GM12878 (cell line): ENCODE results near the gene RIC1. TPM values are rescaled to one million over a fixed set of nuclear protein-coding genes. Genes with fewer than 3 reads are reported as not detected.

Experiments
- ATAC-seq: fragments of 200-7000 bp; cut with Tn5 transposase; 3 replicates; pipeline ENCODE4 v1.9.1; 2020; ENCODE audit warnings: mild to moderate bottlenecking, moderate library complexity
- BruUV-seq: library from RNA; stranded (reverse); fragments of 400-500 nt; replicated peaks from 2 replicates; lab custom pipeline; 2021; lab: Mats Ljungman, UMichigan
- CTCF ChIA-PET: fragments of 300-600 bp; sonication (Branson Sonifier 250); formaldehyde crosslinking; extraction: SDS; loops from one replicate; lab custom pipeline; 2021; ENCODE audit warnings: inconsistent platforms; lab: Yijun Ruan, JAX
- POLR2A ChIA-PET: fragments of 350-600 bp; formaldehyde crosslinking; extraction: SDS; loops from one replicate; lab custom pipeline; 2021; ENCODE audit warnings: inconsistent platforms; lab: Charles Lee
- RAD21 ChIA-PET: fragments of 300-600 bp; sonication (Branson Sonifier 250); formaldehyde crosslinking; loops from one replicate; lab custom pipeline; 2023; ENCODE audit warnings: antibody characterized with exemption; ENCODE audit not compliant: unreplicated experiment; lab: Charles Lee
- SMC1A ChIA-PET: fragments of 300-600 bp; sonication (Branson Sonifier 250); formaldehyde crosslinking; loops from one replicate; lab custom pipeline; 2023; ENCODE audit not compliant: unreplicated experiment, uncharacterized antibody; lab: Charles Lee
- DNase-seq: peaks from one replicate; pipeline ENCODE4 v3.0.0-alpha.2; 2011; ENCODE audit warnings: low read depth, low spot score
- FAIRE-seq: peaks from 3 replicates; lab custom pipeline; 2011; peaks lifted over from hg19 to GRCh38; lab: Jason Lieb, UNC
- H2AFZ ChIP-seq: 2 replicates; pipeline ENCODE4 v1.6.0; 2011; ENCODE audit warnings: low read depth, low read length, control low read depth; ENCODE audit not compliant: control insufficient read depth
- H3K27ac ChIP-seq: 2 replicates; pipeline ENCODE4 v1.5.1; 2011; ENCODE audit warnings: control low read depth; ENCODE audit not compliant: control insufficient read depth, insufficient read depth
- H3K27me3 ChIP-seq, 2 experiments: replicated peaks in 1 of 2; 2 replicates each; pipeline versions ENCODE4 v1.6.0 to v1.6.1; 2011; ENCODE audit warnings: low read length in 1 of 2; ENCODE audit not compliant: control insufficient read depth in 2 of 2, insufficient read depth in 2 of 2
- H3K36me3 ChIP-seq, 2 experiments: 2 replicates each; pipeline ENCODE4 v1.5.1; 2011; ENCODE audit warnings: low read length in 1 of 2; ENCODE audit not compliant: control insufficient read depth in 2 of 2, insufficient read depth in 2 of 2
- H3K4me1 ChIP-seq: 2 replicates; pipeline ENCODE4 v1.6.1; 2011; ENCODE audit warnings: mild to moderate bottlenecking, low read length, moderate library complexity, mixed read lengths; ENCODE audit not compliant: control insufficient read depth, insufficient read depth
- H3K4me2 ChIP-seq: 2 replicates; pipeline ENCODE4 v1.6.0; 2011; ENCODE audit warnings: control low read depth; ENCODE audit not compliant: control insufficient read depth, insufficient read depth
- H3K4me3 ChIP-seq: fragments of 200-600 bp; sonication (generic); 2 replicates; pipeline ENCODE4 v1.5.1; 2016
- H3K79me2 ChIP-seq: 2 replicates; pipeline ENCODE4 v1.6.0; 2011; ENCODE audit warnings: low read length; ENCODE audit not compliant: control insufficient read depth, insufficient read depth
- H3K9ac ChIP-seq: 2 replicates; pipeline ENCODE4 v1.8.0; 2011; ENCODE audit warnings: low read length, control low read depth, mixed read lengths; ENCODE audit not compliant: control insufficient read depth, insufficient read depth
- H3K9me3 ChIP-seq: replicated peaks from 3 replicates; pipeline ENCODE4 v1.5.1; 2011; ENCODE audit warnings: mild to moderate bottlenecking, low read length; ENCODE audit not compliant: control insufficient read depth, insufficient read depth
- H4K20me1 ChIP-seq: 2 replicates; pipeline ENCODE4 v1.6.0; 2011; ENCODE audit not compliant: control insufficient read depth, insufficient read depth
- E4F1 ChIP-seq: fragments of 450-650 bp; IDR thresholded peaks from 2 replicates; pipeline ENCODE4 v1.6.1; 2018; ENCODE audit warnings: borderline replicate concordance, mild to moderate bottlenecking; ENCODE audit not compliant: partially characterized antibody
- FOXK2 ChIP-seq: fragments of 450-650 bp; IDR thresholded peaks from 2 replicates; pipeline ENCODE4 v1.6.1; 2017; ENCODE audit warnings: mild to moderate bottlenecking, moderate library complexity
- IKZF2 ChIP-seq, 2 experiments: fragments of 450-650 bp; IDR thresholded peaks; 2 replicates each; pipeline ENCODE4 v1.6.1; 2017; ENCODE audit warnings: mild to moderate bottlenecking in 2 of 2, moderate library complexity in 2 of 2
- JUNB ChIP-seq: IDR thresholded peaks from 2 replicates; pipeline ENCODE4 v1.6.1; 2016; ENCODE audit warnings: antibody characterized with exemption, mild to moderate bottlenecking
- KAT2A ChIP-seq: conservative IDR thresholded peaks from 2 replicates; pipeline ENCODE4 v1.6.1; 2011; ENCODE audit warnings: low read depth, low read length; ENCODE audit not compliant: control insufficient read depth
- MEF2B ChIP-seq: fragments of 450-650 bp; IDR thresholded peaks from 2 replicates; pipeline ENCODE4 v1.6.1; 2018; ENCODE audit warnings: mild to moderate bottlenecking, moderate library complexity; ENCODE audit not compliant: partially characterized antibody, poor library complexity, severe bottlenecking
- RCOR1 ChIP-seq: conservative IDR thresholded peaks from 2 replicates; pipeline ENCODE4 v1.6.1; 2012; ENCODE audit warnings: low read depth, low read length, improper control_type of control experiment
- SIN3A ChIP-seq: IDR thresholded peaks from 2 replicates; pipeline ENCODE4 v1.6.1; 2012; ENCODE audit warnings: low read depth, low read length, improper control_type of control experiment
- SMC3 ChIP-seq: IDR thresholded peaks from 2 replicates; pipeline ENCODE4 v1.6.1; 2011; ENCODE audit warnings: low read length, improper control_type of control experiment, borderline replicate concordance
- ZBTB33 ChIP-seq: fragments of 450-650 bp; IDR thresholded peaks from 2 replicates; pipeline ENCODE4 v1.6.1; 2017; ENCODE audit warnings: mild to moderate bottlenecking
- WGBS: methylation state at CpG from one replicate; pipeline ENCODE4 v1.1.6; 2016; ENCODE audit warnings: low lambda C conversion rate; ENCODE audit not compliant: insufficient replicate concordance, insufficient coverage; ENCODE audit errors: missing lambda C conversion rate; 5-methylcytosine and 5-hydroxymethylcytosine counted together
- in situ Hi-C: fragments of 300-500 bp; cut with MboI; formaldehyde crosslinking; loops from 9 replicates; pipeline ENCODE4 v1.14.3; 2018; ENCODE audit warnings: mixed read lengths
- intact Hi-C: fragments of 100-400 bp; cut with micrococcal nuclease; formaldehyde crosslinking; loops from one replicate; pipeline ENCODE4 v1.14.2; 2022; ENCODE audit not compliant: unreplicated experiment
- polyA plus RNA-seq, 11 experiments: library from polyadenylated mRNA; depleted of rRNA in 4 of 11; unstranded in 6 of 11; stranded (reverse) in 5 of 11; fragments of >200 nt; fragmentation: Nextera tagmentation in 4 of 11; fragmentation: Illumina TruSeq in 1 of 11; extraction: Ambion mirVana in 4 of 11; extraction: Trizol in 1 of 11; gene quantifications; 1 replicate in 1 of 11; 2 replicates in 10 of 11; pipeline versions ENCODE4 v1.2.1 to v1.2.3, GENCODE V29; 2011 to 2016; ENCODE audit warnings: inconsistent platforms in 2 of 11, missing spikeins in 2 of 11, low read depth in 1 of 11
- total RNA-seq, 4 experiments: library from RNA; depleted of rRNA in 3 of 4; stranded (reverse); fragments of >200 nt in 3 of 4; fragmentation: Illumina TruSeq in 1 of 4; extraction: Trizol in 1 of 4; gene quantifications; 2 replicates each; pipeline versions ENCODE4 v1.2.1 to v1.2.3, GENCODE V29; 2013 to 2021

The RIC1 gene
- total and polyA plus RNA-seq, 10 of the 15 experiments (the other 5 are each of a cell fraction or from before 2014, with no cell fraction given): 6.2 to 59.8 (median 33.3) TPM

- FAIRE-seq: no peak
These were observed 107.8 kb downstream of the RIC1 start for GRCh38 chr9:5736563-5737346.

More at GRCh38 chr9:5736563-5737346, 107.8 kb downstream of the RIC1 start:
- Histone ChIP-seq H4K20me1 (no peaks in the 10 kb centered on the region), H3K36me3 (peaks cover 7 to 17% of the 10 kb centered on the region in 2 experiments), H3K9me3 (no peaks in the 10 kb centered on the region), H3K27me3 (no peaks in the 10 kb centered on the region)
- intact Hi-C loops: no loop called here
- POLR2A ChIA-PET: interaction anchor here (0.5 to 0.6 kb wide), 2 partner anchors 31 to 32 kb away, joined by 3 read pairs; no protein-coding TSS in a partner anchor
- SMC1A ChIA-PET: interaction anchor here (1.2 to 2.2 kb wide), 3 partner anchors 9 to 89 kb away, joined by 3 to 8 read pairs (median 6); no protein-coding TSS in a partner anchor
- TF ChIP-seq IKZF2 (IDR thresholded peaks at IDR 0.05) (no peak), E4F1 (no peak), SMC3 (no peak), MEF2B (no peak), RCOR1 (no peak), SIN3A (no peak), JUNB (no peak), KAT2A (no peak), FOXK2 (no peak), ZBTB33 (no peak)
- TF ChIP-seq, all 136 proteins: peak for 0
- no peak overlapping the region for H3K27ac ChIP-seq
- no peak overlapping the region for H3K4me3 ChIP-seq
- 50% methylated on average over 2 of the region's 2 CpGs for WGBS
- H3K79me2 ChIP-seq: no peaks in the 10 kb centered on the region
- no peaks in the 10 kb centered on the region for H3K4me1 ChIP-seq
- no TSS peak for BruUV-seq
- in situ Hi-C loops: no loop called here
- ATAC-seq (no peak), DNase-seq (no peak)
- ChIA-PET RAD21 (no interaction called here), CTCF (interaction anchor here (0.6 to 1.4 kb wide), 2 partner anchors 136 to 1013 kb away, joined by 4 to 5 read pairs; no protein-coding TSS in a partner anchor)
- no peak overlapping the region for H3K4me2 ChIP-seq
- no peak overlapping the region for H2AFZ ChIP-seq
- no peak overlapping the region for H3K9ac ChIP-seq
